Nephron progenitor cell (in vitro differentiated cells): Measurements from ENCODE around the gene PON3.

Experiments
- DNase-seq: peaks from one replicate; pipeline ENCODE4 v3.0.0; 2021
- H3K27ac Mint-ChIP-seq: 2 replicates; pipeline ENCODE4 v1.8.0; 2021; ENCODE audit warnings: mild to moderate bottlenecking, moderate library complexity, mixed read lengths
- H3K27me3 Mint-ChIP-seq: 2 replicates; pipeline ENCODE4 v1.8.0; 2021; ENCODE audit warnings: mild to moderate bottlenecking, low read depth, mixed read lengths; ENCODE audit not compliant: poor library complexity
- H3K36me3 Mint-ChIP-seq: 2 replicates; pipeline ENCODE4 v1.8.0; 2021; ENCODE audit warnings: low read depth, mixed read lengths
- H3K4me1 Mint-ChIP-seq: 2 replicates; pipeline ENCODE4 v1.8.0; 2021; ENCODE audit warnings: mixed read lengths
- H3K4me3 Mint-ChIP-seq: 2 replicates; pipeline ENCODE4 v1.8.0; 2021; ENCODE audit warnings: mild to moderate bottlenecking, moderate library complexity, mixed read lengths
- H3K9me3 Mint-ChIP-seq: 2 replicates; pipeline ENCODE4 v1.8.0; 2021; ENCODE audit warnings: mild to moderate bottlenecking, moderate library complexity, mixed read lengths
- TF ChIP-seq, protein P1 (sequence below): fragments of 200-600 bp; sonication (generic); IDR thresholded peaks from 2 replicates; pipeline ENCODE4 v1.5.0; 2021; ENCODE audit warnings: antibody characterized with exemption

The PON3 gene

DNA sequence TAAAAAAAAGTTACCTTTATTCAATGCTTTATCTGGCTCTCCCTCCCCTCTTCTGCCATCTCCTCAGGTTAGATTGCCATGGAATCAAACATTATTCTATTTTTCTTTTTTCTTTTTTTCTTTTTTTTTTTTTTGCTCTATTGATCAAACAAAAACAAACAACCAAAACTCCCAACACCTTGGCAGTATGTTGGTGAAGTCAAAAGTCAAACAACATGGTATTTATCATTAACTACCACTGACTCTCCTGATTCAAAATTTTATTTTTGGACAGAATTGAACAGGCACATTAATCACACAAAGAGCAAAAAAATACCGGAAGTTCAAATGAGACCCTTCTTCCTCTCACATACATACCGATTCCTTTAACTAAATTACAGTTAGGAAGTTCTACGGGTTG lies 78.2 kb downstream of the PON3 start:
- Mint-ChIP-seq H3K4me1 (peaks cover 14% of the 10 kb centered on the region), H3K4me3 (no peak overlapping the region), H3K9me3 (no peaks in the 10 kb centered on the region), H3K27me3 (peaks cover 12% of the 10 kb centered on the region), H3K36me3 (no peaks in the 10 kb centered on the region), H3K27ac (no peak overlapping the region)
- TF ChIP-seq, protein P1, sequence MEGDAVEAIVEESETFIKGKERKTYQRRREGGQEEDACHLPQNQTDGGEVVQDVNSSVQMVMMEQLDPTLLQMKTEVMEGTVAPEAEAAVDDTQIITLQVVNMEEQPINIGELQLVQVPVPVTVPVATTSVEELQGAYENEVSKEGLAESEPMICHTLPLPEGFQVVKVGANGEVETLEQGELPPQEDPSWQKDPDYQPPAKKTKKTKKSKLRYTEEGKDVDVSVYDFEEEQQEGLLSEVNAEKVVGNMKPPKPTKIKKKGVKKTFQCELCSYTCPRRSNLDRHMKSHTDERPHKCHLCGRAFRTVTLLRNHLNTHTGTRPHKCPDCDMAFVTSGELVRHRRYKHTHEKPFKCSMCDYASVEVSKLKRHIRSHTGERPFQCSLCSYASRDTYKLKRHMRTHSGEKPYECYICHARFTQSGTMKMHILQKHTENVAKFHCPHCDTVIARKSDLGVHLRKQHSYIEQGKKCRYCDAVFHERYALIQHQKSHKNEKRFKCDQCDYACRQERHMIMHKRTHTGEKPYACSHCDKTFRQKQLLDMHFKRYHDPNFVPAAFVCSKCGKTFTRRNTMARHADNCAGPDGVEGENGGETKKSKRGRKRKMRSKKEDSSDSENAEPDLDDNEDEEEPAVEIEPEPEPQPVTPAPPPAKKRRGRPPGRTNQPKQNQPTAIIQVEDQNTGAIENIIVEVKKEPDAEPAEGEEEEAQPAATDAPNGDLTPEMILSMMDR: no peak
- no peak for DNase-seq

DNA sequence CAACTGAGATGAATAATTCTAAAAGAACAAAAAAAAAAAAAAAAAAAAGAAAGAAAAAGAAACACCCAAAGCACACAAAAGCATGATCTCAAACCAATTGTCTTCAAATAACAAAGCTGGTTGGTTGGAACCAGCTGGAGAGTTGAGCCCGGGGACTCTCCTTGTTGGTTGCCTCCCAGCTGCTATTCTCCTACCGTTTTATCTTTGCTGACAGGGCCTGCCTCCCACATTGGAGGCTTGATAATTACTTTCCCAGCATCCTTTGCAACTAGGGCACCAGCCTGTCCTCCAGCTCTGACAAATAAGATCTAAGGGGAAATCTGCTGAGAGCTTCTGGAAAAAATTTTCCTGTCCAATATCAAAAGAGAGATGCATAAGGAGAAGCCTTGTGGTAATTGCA lies 78.6 kb downstream of the PON3 start:
- Mint-ChIP-seq H3K27ac (no peak overlapping the region), H3K4me1 (peaks cover 14% of the 10 kb centered on the region), H3K36me3 (no peaks in the 10 kb centered on the region), H3K4me3 (no peak overlapping the region), H3K9me3 (no peaks in the 10 kb centered on the region), H3K27me3 (peaks cover 8% of the 10 kb centered on the region)
- TF ChIP-seq, protein P1: no peak
- no peak for DNase-seq

DNA sequence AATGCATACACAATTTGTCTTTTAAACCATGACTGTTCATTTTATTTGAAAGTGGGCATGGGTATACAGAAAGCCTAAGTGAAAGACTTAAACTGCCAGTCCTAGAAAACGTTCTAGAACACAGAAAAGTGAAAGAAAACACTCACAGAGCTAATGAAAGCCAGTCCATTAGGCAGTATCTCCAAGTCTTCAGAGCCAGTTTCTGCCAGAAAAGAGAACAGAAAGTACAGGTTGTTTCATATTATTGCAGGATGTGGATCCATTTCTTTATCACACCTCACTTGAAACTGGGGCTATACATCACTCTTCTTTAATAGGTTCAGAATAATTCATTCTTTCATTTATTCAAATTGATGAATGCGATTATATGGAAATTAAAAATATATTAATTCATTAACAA lies 79.6 kb downstream of the PON3 start:
- H3K4me1 Mint-ChIP-seq: peaks cover 14% of the 10 kb centered on the region
- no peaks in the 10 kb centered on the region for H3K9me3 Mint-ChIP-seq
- TF ChIP-seq, protein P1: no peak
- H3K36me3 Mint-ChIP-seq: no peaks in the 10 kb centered on the region
- peaks cover 7% of the 10 kb centered on the region for H3K27me3 Mint-ChIP-seq
- no peak overlapping the region for H3K27ac Mint-ChIP-seq
- no peak overlapping the region for H3K4me3 Mint-ChIP-seq
- DNase-seq: no peak

- Mint-ChIP-seq H3K4me3 (no peak overlapping the region), H3K27me3 (peaks cover 6% of the 10 kb centered on the region), H3K27ac (no peak overlapping the region), H3K4me1 (peaks cover 21% of the 10 kb centered on the region), H3K36me3 (no peaks in the 10 kb centered on the region), H3K9me3 (no peaks in the 10 kb centered on the region)
- no peak for DNase-seq
- TF ChIP-seq, protein P1: no peak
Measured at GRCh38 chr7:95312561-95312960, 83.6 kb downstream of the PON3 start.

GRCh38 chr7:95311389-95311788 lies 84.8 kb downstream of the PON3 start:
- H3K9me3 Mint-ChIP-seq: no peaks in the 10 kb centered on the region
- H3K4me3 Mint-ChIP-seq: no peak overlapping the region
- TF ChIP-seq, protein P1: no peak
- H3K27me3 Mint-ChIP-seq: peaks cover 9% of the 10 kb centered on the region
- no peaks in the 10 kb centered on the region for H3K36me3 Mint-ChIP-seq
- no peak for DNase-seq
- no peak overlapping the region for H3K27ac Mint-ChIP-seq
- H3K4me1 Mint-ChIP-seq: peaks cover 23% of the 10 kb centered on the region

DNA sequence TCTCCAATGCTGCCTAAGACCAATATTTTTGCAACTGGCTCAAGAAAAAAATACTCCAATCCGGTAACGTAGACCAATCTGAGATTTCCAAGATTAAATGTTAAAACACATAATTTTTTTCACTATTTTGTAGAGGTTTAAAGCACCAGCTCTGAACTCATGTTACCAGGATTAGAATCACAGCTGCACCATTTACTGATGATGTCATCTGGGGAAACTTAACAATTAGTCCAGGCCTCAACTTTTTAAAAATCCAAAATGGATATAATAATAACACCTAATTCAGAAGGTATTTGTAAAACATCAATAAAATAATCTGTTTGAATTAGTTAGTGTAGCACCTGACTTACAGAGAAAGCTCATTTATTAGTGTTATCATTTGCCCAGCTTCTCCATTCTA lies 86.2 kb downstream of the PON3 start:
- Mint-ChIP-seq H3K27me3 (peaks cover 9% of the 10 kb centered on the region), H3K9me3 (no peaks in the 10 kb centered on the region), H3K36me3 (no peaks in the 10 kb centered on the region), H3K27ac (no peak overlapping the region), H3K4me3 (no peak overlapping the region), H3K4me1 (peaks cover 37% of the 10 kb centered on the region)
- no peak for DNase-seq
- TF ChIP-seq, protein P1: no peak
